Type B pancreatic cell (in vitro differentiated cells): Measurements from ENCODE around the gene RFC3. TPM values are rescaled to one million over a fixed set of nuclear protein-coding genes. Genes with fewer than 3 reads are reported as not detected.

Experiments
- DNase-seq: peaks from one replicate; pipeline ENCODE4 v3.0.0; 2021; ENCODE audit warnings: mixed read lengths; ENCODE audit not compliant: unreplicated experiment; ENCODE audit errors: extremely low spot score
- H3K27ac Mint-ChIP-seq: 2 replicates; pipeline ENCODE4 v1.8.0; 2021; ENCODE audit warnings: mild to moderate bottlenecking, mixed read lengths
- H3K27me3 Mint-ChIP-seq: 2 replicates; pipeline ENCODE4 v1.8.0; 2021; ENCODE audit warnings: mixed read lengths
- H3K36me3 Mint-ChIP-seq: 2 replicates; pipeline ENCODE4 v1.8.0; 2021; ENCODE audit warnings: mixed read lengths
- H3K4me1 Mint-ChIP-seq: one replicate; pipeline ENCODE4 v1.8.0; 2021; ENCODE audit warnings: mixed read lengths; ENCODE audit not compliant: unreplicated experiment
- H3K4me3 Mint-ChIP-seq: 2 replicates; pipeline ENCODE4 v1.8.0; 2021; ENCODE audit warnings: mild to moderate bottlenecking, mixed read lengths
- H3K9me3 Mint-ChIP-seq: 2 replicates; pipeline ENCODE4 v1.8.0; 2021; ENCODE audit warnings: mixed read lengths
- total RNA-seq: library from RNA; stranded (reverse); gene quantifications from 2 replicates; pipeline ENCODE4 v1.2.1, GENCODE V29; 2021; ENCODE audit warnings: low replicate concordance
- TF ChIP-seq, protein P1 (sequence below): fragments of 200-600 bp; sonication (generic); conservative IDR thresholded peaks from 2 replicates; pipeline ENCODE4 v1.5.0; 2021; ENCODE audit warnings: antibody characterized with exemption, mild to moderate bottlenecking

The RFC3 gene
- total RNA-seq, 1 donor from 2014 or later: 30.0 TPM

DNA sequence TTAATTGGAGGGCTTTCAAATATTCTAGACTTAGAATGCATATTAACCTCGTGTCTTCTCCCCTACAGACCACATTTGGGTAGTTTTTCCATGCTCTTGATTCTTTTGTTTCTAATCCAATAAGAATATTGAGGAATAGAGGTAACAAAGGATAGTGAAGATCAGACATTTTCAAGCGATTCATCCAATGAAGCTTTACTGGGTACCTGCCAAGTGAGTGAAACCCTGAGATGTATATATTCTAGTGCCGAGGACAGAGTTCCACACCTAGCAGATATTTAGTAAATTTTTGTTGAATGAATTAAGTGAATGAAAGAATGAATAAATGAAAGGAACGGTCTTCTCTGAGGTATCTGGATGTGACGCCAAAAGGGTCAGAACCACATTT lies 442 bp upstream of the RFC3 start:
- Mint-ChIP-seq H3K27me3 (no peaks in the 10 kb centered on the region), H3K27ac (peak overlapping the region; percentile 93), H3K4me1 (peaks cover 8% of the 10 kb centered on the region), H3K36me3 (no peaks in the 10 kb centered on the region), H3K9me3 (no peaks in the 10 kb centered on the region), H3K4me3 (peak overlapping the region; percentile 93)
- DNase-seq: no peak
- TF ChIP-seq, protein P1, sequence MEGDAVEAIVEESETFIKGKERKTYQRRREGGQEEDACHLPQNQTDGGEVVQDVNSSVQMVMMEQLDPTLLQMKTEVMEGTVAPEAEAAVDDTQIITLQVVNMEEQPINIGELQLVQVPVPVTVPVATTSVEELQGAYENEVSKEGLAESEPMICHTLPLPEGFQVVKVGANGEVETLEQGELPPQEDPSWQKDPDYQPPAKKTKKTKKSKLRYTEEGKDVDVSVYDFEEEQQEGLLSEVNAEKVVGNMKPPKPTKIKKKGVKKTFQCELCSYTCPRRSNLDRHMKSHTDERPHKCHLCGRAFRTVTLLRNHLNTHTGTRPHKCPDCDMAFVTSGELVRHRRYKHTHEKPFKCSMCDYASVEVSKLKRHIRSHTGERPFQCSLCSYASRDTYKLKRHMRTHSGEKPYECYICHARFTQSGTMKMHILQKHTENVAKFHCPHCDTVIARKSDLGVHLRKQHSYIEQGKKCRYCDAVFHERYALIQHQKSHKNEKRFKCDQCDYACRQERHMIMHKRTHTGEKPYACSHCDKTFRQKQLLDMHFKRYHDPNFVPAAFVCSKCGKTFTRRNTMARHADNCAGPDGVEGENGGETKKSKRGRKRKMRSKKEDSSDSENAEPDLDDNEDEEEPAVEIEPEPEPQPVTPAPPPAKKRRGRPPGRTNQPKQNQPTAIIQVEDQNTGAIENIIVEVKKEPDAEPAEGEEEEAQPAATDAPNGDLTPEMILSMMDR: no peak

DNA sequence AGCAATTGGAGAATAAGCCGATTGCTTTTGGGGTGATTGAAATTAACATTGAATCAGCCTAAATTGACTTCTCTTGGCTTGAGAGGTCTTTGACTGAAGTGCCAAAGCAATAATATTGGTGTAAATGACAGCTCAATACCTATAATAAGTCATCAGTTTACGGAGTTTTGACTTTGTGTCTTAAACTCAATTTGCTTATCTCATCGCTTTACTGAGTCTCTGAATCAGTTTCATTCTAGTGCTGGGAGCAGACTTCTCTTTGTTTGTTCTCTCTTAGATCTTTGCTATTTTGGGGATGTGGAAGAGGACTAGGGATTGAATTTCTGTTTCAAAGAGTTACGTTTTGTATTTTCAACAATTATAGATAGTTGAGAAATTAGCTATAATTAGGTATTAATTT lies 7.1 kb downstream of the RFC3 start:
- peaks cover 8% of the 10 kb centered on the region for H3K36me3 Mint-ChIP-seq
- TF ChIP-seq, protein P1: no peak
- H3K27ac Mint-ChIP-seq: no peak overlapping the region
- no peaks in the 10 kb centered on the region for H3K4me1 Mint-ChIP-seq
- DNase-seq: no peak
- H3K4me3 Mint-ChIP-seq: no peak overlapping the region
- H3K27me3 Mint-ChIP-seq: no peaks in the 10 kb centered on the region
- H3K9me3 Mint-ChIP-seq: no peaks in the 10 kb centered on the region

DNA sequence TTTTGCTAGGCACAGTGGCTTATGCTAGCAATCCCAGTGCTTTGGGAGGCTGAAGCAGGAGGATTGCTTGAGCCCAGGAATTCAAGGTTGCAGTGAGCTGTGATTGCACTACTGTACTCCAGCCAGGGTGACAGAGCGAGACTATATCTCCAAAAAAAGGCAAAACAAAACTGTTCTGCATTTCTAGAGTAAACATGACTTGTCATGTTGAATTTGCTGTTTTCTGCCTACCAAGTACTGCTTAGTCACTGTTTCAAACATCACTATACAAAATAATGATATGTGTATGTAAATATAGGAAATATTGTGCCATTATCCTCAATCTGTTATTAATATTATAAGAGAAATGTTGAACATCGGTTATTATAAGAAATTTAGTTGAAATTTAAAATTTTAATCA lies 9.2 kb downstream of the RFC3 start:
- H3K4me3 Mint-ChIP-seq: no peak overlapping the region
- no peaks in the 10 kb centered on the region for H3K27me3 Mint-ChIP-seq
- H3K36me3 Mint-ChIP-seq: peaks cover 13% of the 10 kb centered on the region
- H3K4me1 Mint-ChIP-seq: no peaks in the 10 kb centered on the region
- DNase-seq: no peak
- H3K9me3 Mint-ChIP-seq: no peaks in the 10 kb centered on the region
- no peak overlapping the region for H3K27ac Mint-ChIP-seq
- TF ChIP-seq, protein P1: no peak

DNA sequence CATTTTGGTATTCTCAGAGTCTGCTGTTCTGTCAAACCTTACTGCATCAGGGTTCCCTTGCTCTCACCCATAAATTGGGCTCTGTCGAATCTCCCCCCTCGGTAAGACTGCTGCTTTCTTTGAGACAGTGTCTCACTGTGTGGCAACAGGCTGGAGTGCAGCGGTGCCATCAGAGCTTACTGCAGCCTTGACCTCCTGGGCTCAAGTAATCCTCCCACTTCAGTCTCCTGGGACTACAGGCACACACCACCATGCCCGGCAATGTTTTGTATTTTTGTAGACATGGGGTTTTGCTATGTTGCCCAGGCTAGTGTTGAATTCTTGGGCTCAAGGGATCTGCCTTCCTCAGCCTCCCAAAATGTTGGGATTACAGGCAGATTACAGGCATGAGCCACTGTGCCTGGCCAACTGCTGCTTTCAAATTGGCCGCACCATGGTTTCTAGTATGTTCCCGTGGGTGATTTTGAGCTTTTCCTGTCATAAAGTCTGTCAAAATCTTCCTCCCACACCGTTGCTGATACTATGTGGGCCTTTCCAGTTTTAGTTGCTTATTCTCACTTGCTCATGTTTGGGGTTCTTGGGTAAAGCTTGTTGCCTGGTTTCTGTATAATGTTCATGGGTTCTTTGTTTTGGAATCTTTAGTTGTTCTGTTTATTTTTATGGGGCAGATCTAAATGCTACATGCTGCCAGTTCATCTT lies 10.6 kb downstream of the RFC3 start:
- DNase-seq: no peak
- H3K36me3 Mint-ChIP-seq: peaks cover 13% of the 10 kb centered on the region
- no peaks in the 10 kb centered on the region for H3K9me3 Mint-ChIP-seq
- TF ChIP-seq, protein P1: no peak
- H3K27ac Mint-ChIP-seq: no peak overlapping the region
- no peaks in the 10 kb centered on the region for H3K27me3 Mint-ChIP-seq
- no peaks in the 10 kb centered on the region for H3K4me1 Mint-ChIP-seq
- no peak overlapping the region for H3K4me3 Mint-ChIP-seq

DNA sequence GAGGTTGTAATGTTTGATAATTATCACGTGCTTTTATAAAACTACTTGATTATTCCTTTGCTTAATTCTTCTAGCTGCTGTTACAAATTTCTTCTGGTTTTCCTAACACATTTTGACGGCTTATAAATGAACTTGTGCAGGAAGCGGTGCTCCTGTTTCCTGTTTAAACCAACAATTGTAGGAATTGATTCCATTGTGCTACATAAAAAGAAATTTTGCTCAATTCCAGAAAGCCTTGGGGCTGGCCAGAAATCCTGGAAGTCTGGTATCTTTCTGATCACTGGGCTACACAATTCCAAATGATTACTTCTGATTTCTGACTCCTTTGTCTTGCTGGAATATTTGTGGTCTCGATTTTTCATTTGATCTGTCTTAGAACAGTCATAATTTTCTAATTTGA lies 14.9 kb downstream of the RFC3 start:
- H3K4me1 Mint-ChIP-seq: no peaks in the 10 kb centered on the region
- H3K4me3 Mint-ChIP-seq: no peak overlapping the region
- H3K9me3 Mint-ChIP-seq: no peaks in the 10 kb centered on the region
- TF ChIP-seq, protein P1: no peak
- no peak for DNase-seq
- peaks cover 20% of the 10 kb centered on the region for H3K36me3 Mint-ChIP-seq
- H3K27ac Mint-ChIP-seq: no peak overlapping the region
- no peaks in the 10 kb centered on the region for H3K27me3 Mint-ChIP-seq
